Endometrial microvascular endothelial cells (primary cell): ENCODE data around the gene PELI1. TPM values are rescaled to one million over a fixed set of nuclear protein-coding genes. Genes with fewer than 3 reads are reported as not detected.

Experiments used
- in situ Hi-C: cut with HindIII; loops from 2 replicates; pipeline ENCODE4 v1.10.0; 2017; ENCODE audit warnings: low sequenced_read_pairs, low pct_unique_long_range_greater_than_20kb; ENCODE audit errors: inconsistent ontology term
- total RNA-seq: library from RNA; depleted of rRNA; stranded (reverse); fragments of >200 nt; gene quantifications from one replicate; pipeline ENCODE4 v1.2.3, GENCODE V29; 2015; ENCODE audit errors: inconsistent ontology term

Gene PELI1
- total RNA-seq, 1 donor from 2014 or later, result 9.5 TPM

DNA sequence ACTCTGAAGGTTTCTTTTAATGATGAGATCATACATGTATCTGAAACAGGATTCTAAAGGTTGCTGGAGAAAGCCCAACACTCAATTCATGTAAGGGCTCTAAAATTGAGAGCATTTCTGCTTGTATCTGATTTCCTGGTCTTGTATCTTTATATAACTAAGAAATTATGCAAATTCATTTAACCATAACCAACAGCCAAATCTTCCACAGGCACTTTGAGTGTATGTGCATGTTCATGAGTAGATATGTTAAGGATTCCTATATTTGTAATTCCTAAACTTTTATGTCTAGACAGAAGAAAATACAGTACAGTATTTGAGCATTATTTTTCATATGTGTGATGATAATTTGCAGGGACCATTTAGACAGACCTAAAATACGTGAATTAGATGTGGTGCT lies 20.4 kb upstream of the PELI1 start:
- in situ Hi-C loops, result no loop called here

DNA sequence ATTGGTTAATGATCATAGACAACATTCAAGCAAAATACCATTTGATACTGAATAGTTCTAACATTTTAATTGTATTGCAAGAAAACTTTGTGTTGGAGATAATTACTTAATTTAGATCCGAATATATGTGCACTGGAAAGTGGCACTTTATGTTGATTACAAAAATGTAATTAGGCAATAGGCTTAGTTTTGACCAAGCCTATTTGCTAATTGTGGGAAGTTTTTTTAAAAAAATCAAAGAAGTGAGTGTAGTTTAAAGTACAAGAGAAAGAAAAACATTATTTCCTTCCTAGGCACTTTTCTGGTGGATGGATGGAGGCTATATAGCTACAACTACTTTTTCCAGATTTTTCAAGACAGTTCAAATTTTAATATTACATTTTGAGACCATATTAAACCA lies 18.3 kb upstream of the PELI1 start:
- in situ Hi-C loops, result no loop called here

DNA sequence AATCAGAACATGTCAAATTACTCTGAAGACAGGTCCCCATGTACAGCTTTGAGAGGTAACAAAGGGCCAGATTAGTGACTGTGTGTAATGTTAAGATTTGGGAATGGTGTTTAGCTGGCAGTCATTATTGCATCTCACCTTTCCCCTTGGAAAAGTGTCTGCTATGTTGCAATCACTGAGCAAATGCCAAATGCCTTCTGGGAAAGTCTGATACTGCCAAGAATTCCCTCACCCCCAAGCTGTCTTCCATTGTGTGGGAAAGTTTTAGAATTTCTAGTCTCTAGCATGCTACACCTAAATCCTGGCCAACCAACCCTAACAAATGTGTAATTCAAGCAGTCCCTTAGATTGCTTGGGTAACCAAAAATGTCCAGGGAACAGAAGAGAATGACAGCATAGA lies 13.6 kb upstream of the PELI1 start:
- in situ Hi-C loops, result no loop called here

DNA sequence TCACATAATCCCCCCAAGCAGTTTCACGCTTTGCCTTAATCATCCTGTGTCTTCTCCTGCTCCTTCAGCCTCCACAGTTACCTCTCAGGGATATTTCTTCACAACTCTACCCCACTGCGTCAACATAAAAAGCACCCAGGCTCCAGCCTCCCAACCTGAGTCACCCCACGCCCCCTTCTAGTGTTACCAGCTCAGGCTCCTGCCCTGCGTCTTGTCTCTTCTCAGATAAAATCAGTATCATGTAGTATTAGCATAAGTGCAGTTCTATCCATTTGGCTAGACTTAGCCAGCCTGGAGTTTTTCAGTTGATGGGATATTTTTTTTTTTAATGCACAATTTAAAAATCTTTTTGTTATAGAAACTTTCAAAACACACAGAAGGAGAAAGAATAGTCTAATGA lies 9.6 kb upstream of the PELI1 start:
- in situ Hi-C loops, result no loop called here

DNA sequence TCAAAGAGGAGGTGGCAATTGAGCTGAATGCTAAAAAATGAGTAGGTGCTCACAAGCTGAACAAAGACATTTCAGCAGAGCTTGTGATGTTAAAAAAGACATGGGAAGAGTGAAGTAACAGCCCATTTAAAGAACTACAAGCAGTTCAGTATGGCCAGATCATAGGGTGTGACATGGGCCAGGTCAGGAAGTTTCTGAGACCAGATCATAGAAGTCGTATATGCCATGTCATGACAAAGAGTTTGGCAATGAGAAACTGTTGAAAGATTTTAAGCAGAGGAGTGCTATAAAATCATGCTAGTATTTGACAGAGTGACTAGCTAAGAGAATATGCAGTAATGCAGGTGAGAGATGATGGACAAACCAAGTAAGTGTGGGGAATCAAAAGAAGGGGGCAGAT lies 7.3 kb upstream of the PELI1 start:
- in situ Hi-C loops, result no loop called here

DNA sequence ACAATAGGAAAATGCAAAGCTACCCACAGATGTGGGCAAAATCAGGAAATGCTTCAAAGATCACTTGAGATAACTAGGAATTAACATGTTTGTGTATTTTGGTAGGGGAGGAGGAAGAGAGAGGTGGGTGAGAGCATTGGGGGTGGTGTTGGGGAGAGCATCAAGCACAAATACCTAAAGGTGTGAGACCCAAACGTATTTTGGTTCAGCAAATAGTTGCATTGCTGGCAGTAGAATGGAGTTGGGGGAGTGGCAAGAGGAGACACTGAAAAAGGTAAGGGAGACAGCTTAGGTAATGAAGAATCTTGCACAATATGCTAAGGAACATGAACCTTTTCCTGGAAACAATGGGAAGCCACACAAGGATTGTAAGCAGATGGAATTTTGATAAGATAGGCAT lies 1.5 kb upstream of the PELI1 start:
- in situ Hi-C loops, result no loop called here

DNA sequence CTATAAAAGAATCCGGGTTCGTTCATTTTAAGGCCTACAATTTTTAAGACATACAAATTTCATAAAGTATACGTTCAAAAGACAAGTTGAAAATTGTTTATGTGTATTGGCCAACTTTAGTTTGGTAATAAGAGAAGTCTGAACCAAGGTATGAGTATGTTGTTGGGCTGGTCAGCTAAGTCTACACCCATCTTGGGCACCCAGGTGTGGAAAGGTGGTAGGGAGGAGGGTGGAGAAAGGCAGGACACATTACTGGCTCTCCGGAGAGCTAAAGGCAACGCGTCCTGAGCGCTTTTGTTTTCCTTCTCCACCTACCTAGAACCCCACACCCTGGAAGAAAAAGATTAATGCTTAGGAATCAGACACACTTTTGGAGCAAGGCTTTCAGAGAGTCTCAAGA lies 899 bp upstream of the PELI1 start:
- in situ Hi-C loops, result no loop called here

DNA sequence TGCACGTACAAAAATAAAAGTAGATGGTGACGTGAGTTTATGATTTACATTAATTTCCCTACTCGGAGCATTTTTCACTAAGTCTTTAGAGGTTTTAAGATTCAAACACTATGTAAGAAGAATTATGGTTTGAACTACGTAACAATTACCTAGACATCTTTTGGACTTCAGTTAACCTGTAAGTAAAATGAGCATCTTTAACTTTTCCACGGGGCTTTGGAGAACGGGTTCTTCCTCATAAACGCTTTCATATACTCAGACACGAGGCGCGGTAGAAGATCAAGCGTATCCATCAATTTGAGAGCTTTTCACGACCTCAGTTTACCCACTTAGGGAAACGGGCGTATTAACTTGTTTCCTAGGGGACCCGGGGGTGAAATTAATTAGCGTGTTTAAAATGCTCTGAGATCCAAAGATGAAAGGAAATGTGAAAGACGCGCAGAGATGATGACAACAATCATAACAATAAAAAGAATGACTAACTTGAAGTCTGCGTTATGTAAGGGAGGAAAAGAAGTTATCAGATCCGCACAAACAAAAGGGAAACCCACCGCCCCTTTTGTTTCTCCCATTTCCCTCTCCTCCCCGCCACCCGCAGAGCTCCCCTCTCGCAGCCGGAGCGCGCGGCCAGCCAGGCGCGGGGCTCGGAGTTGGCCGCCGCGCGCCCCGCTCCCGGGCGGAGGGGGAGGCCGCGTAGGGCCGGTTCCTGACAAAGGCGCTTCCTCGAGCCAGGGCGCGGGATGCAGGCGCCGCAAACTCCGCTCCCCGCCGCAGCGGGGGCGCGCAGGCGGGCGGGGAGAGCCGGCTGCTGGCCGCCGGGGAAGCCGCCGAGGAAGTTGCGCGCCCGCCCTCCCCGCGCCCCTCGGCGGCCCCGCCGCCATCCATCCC lies 807 bp downstream of the PELI1 start:
- in situ Hi-C loops, result no loop called here

DNA sequence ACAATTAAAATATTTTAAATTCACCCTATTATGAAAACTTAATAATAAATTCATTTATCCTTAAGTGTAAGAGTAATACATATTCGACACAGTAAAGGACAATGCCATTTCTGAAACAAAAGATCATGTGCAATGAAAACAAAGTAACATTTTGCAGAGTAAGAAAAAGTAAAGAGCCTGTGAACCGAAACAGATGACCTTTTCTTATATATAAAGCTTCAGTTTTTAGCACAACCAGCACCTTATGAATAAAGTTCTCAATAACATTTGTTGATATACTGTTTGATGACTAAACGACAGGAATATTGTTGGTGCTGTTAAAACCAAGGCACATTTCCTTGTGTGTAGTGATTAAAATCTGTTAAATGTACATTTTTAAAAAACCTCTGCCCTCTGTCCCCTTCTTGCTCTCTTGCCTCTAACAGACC lies 1.5 kb downstream of the PELI1 start:
- in situ Hi-C loops, result no loop called here

DNA sequence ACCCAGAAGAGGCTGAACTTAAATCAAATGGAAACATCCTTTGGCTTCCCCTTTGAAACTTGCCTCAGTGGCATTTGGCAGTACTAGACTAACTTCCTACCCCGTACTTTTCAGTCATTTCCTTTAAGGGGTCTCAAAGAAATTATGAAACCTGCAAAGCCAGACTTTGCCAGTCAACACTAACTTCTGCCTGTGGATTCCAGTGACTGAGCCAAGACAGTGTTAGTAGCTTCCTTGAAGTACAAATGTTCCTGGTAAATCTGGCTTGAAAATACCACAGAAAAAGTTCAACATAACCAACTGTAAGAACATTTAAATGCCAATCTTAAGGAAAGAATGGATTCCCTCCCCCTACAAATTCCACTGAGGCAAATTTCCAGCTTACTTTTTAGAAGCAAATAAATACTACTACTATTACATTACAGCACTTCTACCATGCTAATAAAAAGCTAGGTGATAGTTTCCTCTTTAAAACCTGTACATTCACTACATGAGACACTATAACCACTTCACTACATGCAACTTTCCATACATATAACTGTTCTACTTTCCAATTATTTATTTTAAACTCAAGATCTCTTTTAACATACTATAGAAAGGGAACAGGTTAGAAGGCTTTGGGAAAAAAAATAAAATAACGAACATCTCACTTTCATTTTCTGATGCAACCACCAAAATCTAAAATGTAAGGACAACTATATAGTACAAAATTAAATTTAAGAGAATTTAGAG lies 2.4 kb downstream of the PELI1 start:
- in situ Hi-C loops, result no loop called here

DNA sequence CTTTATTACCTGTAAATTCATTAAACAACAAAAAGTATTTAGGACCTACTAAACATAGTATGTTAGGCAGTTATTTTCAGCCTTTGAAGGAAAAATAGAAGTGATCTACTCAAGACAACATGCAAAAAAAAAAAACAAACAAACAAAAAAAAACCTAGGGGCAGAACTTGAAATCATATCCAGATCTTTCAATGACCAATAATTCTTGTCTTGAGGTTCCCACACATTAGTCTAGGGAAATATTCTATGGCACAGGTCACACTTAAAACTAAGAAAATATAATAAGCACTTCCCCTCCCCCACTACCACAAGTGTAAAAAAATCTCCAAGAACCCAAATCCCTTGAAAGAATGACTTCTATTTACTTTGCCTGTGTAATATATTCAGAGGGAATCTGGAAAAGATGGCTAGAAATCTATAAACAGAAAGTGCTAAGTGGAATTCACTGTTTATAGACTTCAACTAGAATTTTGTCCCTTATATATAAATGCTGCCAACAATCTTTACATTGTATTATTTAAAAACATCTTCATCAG lies 3.5 kb downstream of the PELI1 start:
- in situ Hi-C loops, result no loop called here

DNA sequence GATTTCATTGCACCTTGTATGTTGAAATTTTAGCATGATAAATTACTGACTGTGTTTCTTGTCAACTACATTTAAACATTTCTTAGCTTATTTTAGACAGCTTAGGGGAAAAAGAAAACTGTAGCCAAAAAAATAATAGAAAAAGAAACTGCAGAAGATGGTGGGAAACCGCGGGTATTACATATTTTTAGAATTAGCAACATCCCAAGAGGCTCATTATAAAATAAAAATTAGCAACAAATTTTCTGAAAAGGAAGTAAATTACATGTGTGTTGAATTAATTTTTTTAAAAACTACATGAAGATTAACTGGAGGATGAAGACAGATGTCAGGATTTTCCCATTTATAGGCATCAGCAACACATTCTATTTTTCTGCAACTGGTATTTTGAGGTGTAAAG lies 4.3 kb downstream of the PELI1 start:
- in situ Hi-C loops, result no loop called here

DNA sequence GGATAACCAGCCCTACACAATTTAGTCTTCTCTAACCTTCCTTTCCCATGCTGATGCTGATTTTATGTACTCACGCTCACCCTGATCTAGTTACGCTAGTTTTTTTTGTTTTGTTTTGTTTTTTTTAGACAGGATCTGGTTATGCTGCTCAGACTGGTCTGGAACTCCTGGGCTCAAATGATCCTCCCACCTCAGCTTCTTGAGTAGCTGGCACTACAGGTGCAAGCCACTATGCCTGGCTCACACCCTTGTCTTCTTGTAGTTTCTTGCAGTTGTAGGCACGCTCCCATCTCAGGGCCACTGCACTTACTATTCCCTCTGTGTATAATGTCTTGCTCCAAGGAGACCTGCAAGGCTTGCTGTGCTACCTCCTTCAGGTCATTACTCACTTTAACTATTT lies 6.2 kb downstream of the PELI1 start:
- in situ Hi-C loops, result no loop called here

DNA sequence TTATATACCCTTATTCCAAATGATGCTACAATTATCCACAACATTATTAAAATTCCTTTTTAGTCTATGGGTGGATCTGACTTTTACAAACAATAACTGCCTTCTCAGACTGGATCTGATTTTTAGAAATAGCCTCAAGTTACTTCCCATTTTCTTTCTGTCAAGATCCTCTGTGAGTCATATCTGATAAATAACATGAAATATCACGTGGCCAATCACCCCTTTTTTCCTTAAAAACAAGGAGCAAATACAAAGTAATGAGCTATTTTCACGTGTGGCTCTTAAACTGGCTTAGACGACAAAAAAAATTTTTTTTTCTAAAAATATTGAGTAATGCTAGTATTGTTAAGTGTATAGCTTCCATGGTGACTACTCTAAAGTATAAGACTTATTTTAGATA lies 6.7 kb downstream of the PELI1 start:
- in situ Hi-C loops, result no loop called here

DNA sequence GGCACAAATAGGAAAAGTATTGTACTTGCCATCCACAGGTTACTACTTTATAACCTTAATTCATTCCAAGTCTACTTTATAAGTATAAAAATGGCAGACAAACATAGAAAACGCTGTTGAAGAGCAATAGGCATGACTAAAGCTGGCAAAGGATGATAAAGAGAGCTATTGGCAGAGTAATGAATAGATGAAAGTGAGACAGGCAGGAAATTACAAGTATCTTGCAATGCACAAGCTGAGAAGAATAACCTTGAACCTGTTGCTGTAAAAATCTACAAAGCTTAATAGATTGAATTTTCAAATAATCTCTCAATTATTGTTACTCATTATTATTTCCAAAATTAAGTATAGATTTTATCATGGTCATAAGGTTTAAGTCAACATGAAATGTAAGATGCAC lies 8.8 kb downstream of the PELI1 start:
- in situ Hi-C loops, result no loop called here

DNA sequence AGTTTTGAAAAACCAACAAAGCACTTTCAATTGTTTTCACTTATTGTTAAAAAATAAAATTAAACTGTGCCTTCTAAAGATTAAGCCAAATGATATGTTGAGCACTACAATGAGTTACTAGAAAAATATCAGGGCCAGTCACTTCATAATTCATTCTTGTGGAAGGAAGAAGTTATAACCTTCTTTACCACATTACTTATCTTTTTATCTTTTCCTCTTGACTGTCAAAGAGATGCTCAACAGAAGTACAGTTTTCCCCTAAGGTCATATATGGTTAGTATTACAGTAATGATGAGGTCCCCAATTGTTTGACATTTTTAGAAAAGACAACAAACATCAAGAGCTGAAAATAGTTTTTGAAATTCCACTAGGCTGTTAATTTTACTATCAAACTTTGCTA lies 9.4 kb downstream of the PELI1 start:
- in situ Hi-C loops, result no loop called here

DNA sequence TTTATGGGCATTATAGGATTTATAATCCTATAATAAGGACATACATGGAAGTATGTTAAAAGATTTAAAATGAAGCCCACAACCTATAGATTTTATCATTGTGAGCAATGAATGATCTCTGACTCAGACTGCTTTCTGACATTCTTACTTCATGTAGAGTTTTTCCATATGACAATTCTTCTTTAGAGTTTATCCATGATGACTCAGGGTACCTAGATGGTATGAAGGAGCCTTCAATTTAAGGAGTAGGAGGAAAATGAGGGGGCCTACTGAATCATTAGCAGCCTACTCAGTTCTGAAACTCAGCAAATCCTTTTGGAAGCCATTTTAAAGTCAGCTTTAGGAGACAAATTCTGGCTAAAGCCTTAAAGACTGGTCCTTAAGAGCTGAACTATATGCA lies 10.4 kb downstream of the PELI1 start:
- in situ Hi-C loops, result no loop called here

DNA sequence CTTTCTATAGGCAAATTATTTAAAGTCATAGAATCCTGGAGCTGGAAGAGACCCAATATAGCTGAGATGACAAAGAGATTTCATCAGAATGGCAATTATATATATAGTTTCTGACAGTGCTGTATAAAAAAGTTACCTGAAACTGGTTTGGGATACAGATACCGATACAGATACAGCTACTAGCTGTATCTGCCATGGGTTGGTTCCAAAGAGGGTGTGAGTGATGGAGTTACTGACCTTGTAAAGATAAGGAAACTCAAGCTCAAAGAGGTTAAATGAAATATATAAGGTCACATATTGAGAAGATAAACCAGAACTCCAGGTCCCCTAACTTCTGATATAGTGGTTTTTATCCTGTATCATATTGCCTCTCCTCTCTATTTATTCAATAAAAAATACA lies 10.9 kb downstream of the PELI1 start:
- in situ Hi-C loops, result no loop called here

DNA sequence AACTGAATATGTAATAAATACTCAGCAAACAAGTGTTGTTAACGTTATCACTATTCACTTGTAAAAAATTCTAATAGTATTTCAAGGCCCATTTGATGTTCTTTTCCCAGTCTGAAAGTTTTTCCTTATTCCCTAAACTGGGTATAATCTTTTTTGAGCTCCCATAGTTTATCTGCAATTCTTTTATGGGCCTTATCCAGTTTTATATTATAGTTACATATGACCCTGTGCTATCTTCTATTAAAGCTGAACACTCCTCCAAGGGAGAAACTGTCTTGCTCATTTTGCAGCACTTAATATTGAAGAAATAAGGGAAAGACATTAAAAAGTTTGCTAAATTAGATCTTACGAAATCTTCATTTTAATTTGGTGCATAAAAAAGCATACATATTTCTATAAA lies 13.9 kb downstream of the PELI1 start:
- in situ Hi-C loops, result no loop called here

DNA sequence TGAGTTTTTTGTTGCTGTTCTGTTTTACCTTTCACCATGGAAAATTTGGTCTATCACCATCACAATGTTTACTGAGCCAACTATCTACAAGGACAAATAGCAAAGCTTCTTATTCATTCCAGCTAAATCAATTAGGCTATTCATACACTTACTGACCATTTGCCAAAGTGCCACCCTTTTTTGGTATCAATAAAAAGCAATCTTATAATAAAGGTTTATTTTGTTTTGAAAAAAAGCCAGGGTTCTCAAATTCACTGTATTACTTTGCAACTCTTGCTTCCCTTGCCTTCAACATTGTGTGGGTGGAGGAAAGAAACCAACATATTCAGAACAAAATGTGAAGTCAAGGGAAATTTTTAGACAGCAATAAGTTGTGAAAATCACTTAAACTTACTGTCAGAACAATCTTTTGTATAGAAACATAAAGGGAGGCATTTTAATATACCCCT lies 15.3 kb downstream of the PELI1 start:
- in situ Hi-C loops, result no loop called here
